Breast epithelium (tissue), 4 donors: ENCODE data around the gene TMCC2. TPM values are rescaled to one million over a fixed set of nuclear protein-coding genes. Genes with fewer than 3 reads are reported as not detected.
"Not testable (repeated sequence)": the region's sequence is repeated elsewhere in the genome, so short reads cannot be mapped to it uniquely, and the experiment has no call there.

ENCODE experiments used
- DNase-seq, 2 donors: peaks; one replicate each; pipeline ENCODE4 v3.0.0-alpha.2; 2019; ENCODE audit warnings: low spot score in 2 of 2
- H3K27ac ChIP-seq, 2 donors: fragments of 200-600 bp; sonication (generic) in 1 of 2; one replicate each; pipeline ENCODE4 v1.5.1; 2016 to 2019; ENCODE audit warnings: mild to moderate bottlenecking in 1 of 2
- H3K27me3 ChIP-seq, 2 donors: fragments of 200-600 bp; sonication (generic) in 1 of 2; one replicate each; pipeline versions ENCODE4 v1.5.1 to v1.6.0; 2017 to 2019; ENCODE audit warnings: control low read depth in 1 of 2, mild to moderate bottlenecking in 1 of 2
- H3K36me3 ChIP-seq: fragments of 200-600 bp; one replicate; pipeline ENCODE4 v1.5.1; 2019
- H3K4me1 ChIP-seq, 2 donors: fragments of 200-600 bp; sonication (generic); one replicate each; pipeline ENCODE4 v1.5.1; 2016 to 2019; ENCODE audit warnings: control low read depth in 1 of 2
- H3K4me3 ChIP-seq, 3 donors: fragments of 200-600 bp; sonication (generic); 1 replicate in 2 of 3; 2 replicates in 1 of 3; pipeline ENCODE4 v1.5.1; 2016 to 2019; ENCODE audit warnings: mild to moderate bottlenecking in 3 of 3, moderate library complexity in 2 of 3
- H3K9me3 ChIP-seq, 2 donors: fragments of 200-600 bp; sonication (generic) in 1 of 2; one replicate each; pipeline ENCODE4 v1.5.1; 2016 to 2019; ENCODE audit warnings: control low read depth in 1 of 2
- CTCF ChIP-seq, 3 donors: fragments of 450-650 bp; IDR thresholded peaks; one replicate each; pipeline ENCODE4 v1.5.1; 2016 to 2017; ENCODE audit warnings: antibody characterized with exemption in 3 of 3, mild to moderate bottlenecking in 3 of 3, moderate library complexity in 3 of 3
- POLR2A ChIP-seq: fragments of 450-650 bp; IDR thresholded peaks from one replicate; pipeline ENCODE4 v1.6.1; 2016; ENCODE audit warnings: antibody characterized with exemption, mild to moderate bottlenecking, moderate library complexity
- POLR2AphosphoS5 ChIP-seq, 3 donors: sonication (generic); formaldehyde crosslinking; IDR thresholded peaks; one replicate each; pipeline ENCODE4 v1.6.1; 2017; ENCODE audit warnings: antibody characterized with exemption in 3 of 3
- intact Hi-C: fragments of 100-400 bp; cut with DNase I; formaldehyde crosslinking; loops from one replicate; pipeline ENCODE4 v1.15.1; 2023; ENCODE audit warnings: low total_unique reads
- total RNA-seq, 3 donors: library from RNA; depleted of rRNA; stranded (reverse); fragments of >200 nt; gene quantifications; one replicate each; pipeline ENCODE4 v1.1.0, GENCODE V29; 2016

TMCC2 gene
- total RNA-seq, 3 donors from 2014 or later = 1.1 to 2.2 (median 2.0) TPM

GRCh38 chr1:205229399-205229871 lies 1.7 kb downstream of the TMCC2 start:
- H3K4me1 ChIP-seq = peaks cover 0 to 6% of the 10 kb centered on the region in 2 donors
- intact Hi-C loops = no loop called here
- no peaks in the 10 kb centered on the region for H3K27me3 ChIP-seq
- peak in 1 of 2 donors; percentile 33 for DNase-seq
- H3K27ac ChIP-seq = peak overlapping the region; percentile 25 to 40
- H3K9me3 ChIP-seq = no peaks in the 10 kb centered on the region
- TF ChIP-seq POLR2A (no peak), CTCF (IDR thresholded peaks at IDR 0.05) (no peak), POLR2AphosphoS5 (IDR thresholded peaks at IDR 0.05) (no peak)
- H3K36me3 ChIP-seq = no peaks in the 10 kb centered on the region
- peak overlapping the region; percentile 57 to 80 (median 70) for H3K4me3 ChIP-seq

- TF ChIP-seq POLR2A (no peak), POLR2AphosphoS5 (IDR thresholded peaks at IDR 0.05) (no peak), CTCF (IDR thresholded peaks at IDR 0.05) (no peak)
- H3K27ac ChIP-seq = peak overlapping the region; percentile 25 to 40
- H3K36me3 ChIP-seq = no peaks in the 10 kb centered on the region
- H3K4me1 ChIP-seq = peaks cover 0 to 6% of the 10 kb centered on the region in 2 donors
- DNase-seq = no peak
- intact Hi-C loops = no loop called here
- H3K4me3 ChIP-seq = peak overlapping the region in 2 of 3 donors; percentile 70 to 80
- no peaks in the 10 kb centered on the region for H3K27me3 ChIP-seq
- no peaks in the 10 kb centered on the region for H3K9me3 ChIP-seq
These were observed 2.4 kb downstream of the TMCC2 start for GRCh38 chr1:205229916-205230700.

DNA sequence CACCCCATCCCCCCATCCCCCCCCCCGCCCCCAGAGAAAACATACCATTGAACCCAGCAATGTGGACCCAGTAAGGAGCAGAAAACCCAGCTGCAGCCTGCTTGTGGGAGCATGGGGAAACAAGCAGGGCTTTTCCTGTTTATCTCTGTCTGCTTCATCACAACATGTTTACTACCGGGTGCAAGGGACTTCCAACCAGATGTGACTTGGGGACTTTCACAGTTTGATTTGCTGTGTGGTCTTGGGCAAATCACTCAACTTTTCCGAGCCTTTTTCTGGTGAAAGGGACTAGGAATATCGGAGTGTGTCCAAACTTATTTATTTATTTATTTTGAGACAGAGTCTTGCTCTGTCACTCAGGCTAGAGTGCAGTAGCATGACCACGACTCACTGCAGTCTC lies 3.2 kb downstream of the TMCC2 start:
- H3K9me3 ChIP-seq = no peaks in the 10 kb centered on the region
- DNase-seq = no peak
- no peak overlapping the region for H3K4me3 ChIP-seq
- TF ChIP-seq CTCF (IDR thresholded peaks at IDR 0.05) (no peak), POLR2A (no peak), POLR2AphosphoS5 (IDR thresholded peaks at IDR 0.05) (no peak)
- H3K27me3 ChIP-seq = no peaks in the 10 kb centered on the region
- H3K4me1 ChIP-seq = peaks cover 0 to 6% of the 10 kb centered on the region in 2 donors
- intact Hi-C loops = no loop called here
- H3K36me3 ChIP-seq = no peaks in the 10 kb centered on the region
- no peak overlapping the region for H3K27ac ChIP-seq

- Histone ChIP-seq H3K27ac (no peak overlapping the region), H3K27me3 (no peaks in the 10 kb centered on the region), H3K4me1 (peaks cover 0 to under 1% of the 10 kb centered on the region in 2 donors), H3K4me3 (no peak overlapping the region), H3K36me3 (no peaks in the 10 kb centered on the region), H3K9me3 (no peaks in the 10 kb centered on the region)
- TF ChIP-seq POLR2A (no peak), CTCF (IDR thresholded peaks at IDR 0.05) (no peak), POLR2AphosphoS5 (IDR thresholded peaks at IDR 0.05) (no peak)
- intact Hi-C loops = no loop called here
- DNase-seq = no peak
These were observed 4.5 kb downstream of the TMCC2 start for GRCh38 chr1:205232127-205232820.

DNA sequence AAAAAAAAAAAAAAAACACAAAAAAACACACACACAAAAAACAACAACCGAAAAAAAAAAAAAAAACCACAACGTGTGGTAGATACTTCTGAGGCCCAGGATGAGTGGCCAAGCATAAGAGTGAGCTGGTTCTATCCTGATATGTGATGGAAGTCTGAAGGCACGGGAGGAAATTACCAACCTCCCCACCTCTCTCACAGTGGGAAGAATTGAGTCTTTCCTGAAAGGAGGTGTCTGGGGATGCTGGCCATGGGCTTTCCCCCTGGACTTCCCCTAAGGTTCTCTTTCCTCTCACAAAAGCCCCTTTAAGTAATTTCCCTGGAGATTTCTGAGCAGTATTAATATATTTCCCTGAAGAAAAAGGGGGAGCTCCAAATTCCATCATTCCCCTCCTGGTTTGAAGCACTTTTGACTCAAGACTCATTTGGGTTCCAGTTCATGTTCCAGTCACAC lies 5.2 kb downstream of the TMCC2 start:
- H3K4me1 ChIP-seq = no peaks in the 10 kb centered on the region
- no peak for DNase-seq
- no peaks in the 10 kb centered on the region for H3K9me3 ChIP-seq
- no peak overlapping the region for H3K4me3 ChIP-seq
- no peak overlapping the region for H3K27ac ChIP-seq
- TF ChIP-seq CTCF (IDR thresholded peaks at IDR 0.05) (no peak), POLR2A (no peak), POLR2AphosphoS5 (IDR thresholded peaks at IDR 0.05) (no peak)
- intact Hi-C loops = no loop called here
- no peaks in the 10 kb centered on the region for H3K36me3 ChIP-seq
- no peaks in the 10 kb centered on the region for H3K27me3 ChIP-seq

- H3K27me3 ChIP-seq, DNase-seq, H3K27ac ChIP-seq, H3K9me3 ChIP-seq, H3K4me1 ChIP-seq, intact Hi-C loops, H3K36me3 ChIP-seq, H3K4me3 ChIP-seq: not testable (repeated sequence)
These were observed 6.2 kb downstream of the TMCC2 start for GRCh38 chr1:205233986-205234385.
